ENCODE measurements around the gene LIN7C.
A peak's percentile ranks its signal among the peaks of the same experiment; 100 is the strongest.

The LIN7C gene

GRCh38 chr11:27477831-27478230 lies 28.7 kb downstream of the LIN7C start:
- no peak for DNase-seq (ENCODE audit: extremely low read depth, low read depth)
- no peak for TF ChIP-seq CTCF (IDR thresholded peaks at IDR 0.05; ENCODE audit: low read depth, low read length)

GRCh38 chr11:27477243-27477642 lies 29.3 kb downstream of the LIN7C start:
- no peak for TF ChIP-seq CTCF (IDR thresholded peaks at IDR 0.05; ENCODE audit: low read depth, low read length)
- no peak for DNase-seq (ENCODE audit: extremely low read depth, low read depth)

GRCh38 chr11:27475622-27476021 lies 30.9 kb downstream of the LIN7C start:
- no peak for TF ChIP-seq CTCF (IDR thresholded peaks at IDR 0.05; ENCODE audit: low read depth, low read length)
- no peak for DNase-seq (ENCODE audit: extremely low read depth, low read depth)

GRCh38 chr11:27473017-27473406 lies 33.6 kb downstream of the LIN7C start:
- TF ChIP-seq CTCF (IDR thresholded peaks at IDR 0.05; ENCODE audit: low read depth, low read length) = no peak
- no peak for DNase-seq (ENCODE audit: extremely low read depth, low read depth)

GRCh38 chr11:27472398-27473016 lies 34.1 kb downstream of the LIN7C start, which contains the start of gene LGR4:
Gene LGR4, minus strand, starts transcription at chr11:27472790. Its CDS starts 488 bp downstream, at chr11:27472302.
- peak; percentile 71 for DNase-seq (ENCODE audit: extremely low read depth, low read depth)
- TF ChIP-seq CTCF (IDR thresholded peaks at IDR 0.05; ENCODE audit: low read depth, low read length) = no peak

GRCh38 chr11:27471589-27472397 lies 34.8 kb downstream of the LIN7C start:
- TF ChIP-seq CTCF (IDR thresholded peaks at IDR 0.05; ENCODE audit: low read depth, low read length) = no peak
- DNase-seq (ENCODE audit: extremely low read depth, low read depth) = no peak
